Measurements from ENCODE around the gene TESPA1.
"Not testable (repeated sequence)": the region's sequence is repeated elsewhere in the genome, so short reads cannot be mapped to it uniquely, and the experiment has no call there.

The TESPA1 gene

DNA sequence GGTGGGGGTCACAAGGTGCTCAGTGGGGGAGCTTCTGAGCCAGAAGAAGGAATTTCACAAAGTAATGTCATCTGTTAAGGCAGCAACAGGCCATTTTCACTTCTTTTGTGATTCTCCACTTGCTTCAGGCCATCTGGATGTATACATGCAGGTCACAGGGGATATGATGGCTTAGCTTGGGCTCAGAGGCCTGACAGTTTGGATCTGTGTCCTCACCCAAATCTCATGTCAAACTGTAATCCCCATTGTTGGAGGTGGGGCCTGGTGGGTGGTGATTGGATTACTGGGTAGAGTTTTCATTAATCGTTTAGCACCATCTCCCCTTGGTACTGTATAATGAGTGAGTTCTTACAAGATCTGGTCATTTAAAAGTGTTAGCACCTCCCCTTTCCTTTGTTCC lies 36.4 kb downstream of the TESPA1 start:
- POLR2A ChIA-PET = no interaction called here
- TF ChIP-seq BHLHE40 (IDR thresholded peaks at IDR 0.05; ENCODE audit: borderline replicate concordance) (no peak), FOXK2 (IDR thresholded peaks at IDR 0.05) (no peak), LEF1 (IDR thresholded peaks at IDR 0.05; ENCODE audit: borderline replicate concordance) (no peak), ARNT (IDR thresholded peaks at IDR 0.05) (no peak), TARDBP (IDR thresholded peaks at IDR 0.05) (no peak), NFRKB (IDR thresholded peaks at IDR 0.05) (no peak), SP1 (IDR thresholded peaks at IDR 0.05) (no peak), CTBP1 (IDR thresholded peaks at IDR 0.05; ENCODE audit: borderline replicate concordance) (no peak), L3MBTL2 (conservative IDR thresholded peaks at IDR 0.05) (no peak), HDGF (IDR thresholded peaks at IDR 0.05; ENCODE audit: borderline replicate concordance) (no peak), FOXA1 (IDR thresholded peaks at IDR 0.05) (no peak), FOXM1 (IDR thresholded peaks at IDR 0.05; ENCODE audit: borderline replicate concordance) (no peak), ZNF384 (IDR thresholded peaks at IDR 0.05) (no peak), ELF4 (IDR thresholded peaks at IDR 0.05) (no peak), SUZ12 (IDR thresholded peaks at IDR 0.05) (no peak)
- TF ChIP-seq, protein P1, sequence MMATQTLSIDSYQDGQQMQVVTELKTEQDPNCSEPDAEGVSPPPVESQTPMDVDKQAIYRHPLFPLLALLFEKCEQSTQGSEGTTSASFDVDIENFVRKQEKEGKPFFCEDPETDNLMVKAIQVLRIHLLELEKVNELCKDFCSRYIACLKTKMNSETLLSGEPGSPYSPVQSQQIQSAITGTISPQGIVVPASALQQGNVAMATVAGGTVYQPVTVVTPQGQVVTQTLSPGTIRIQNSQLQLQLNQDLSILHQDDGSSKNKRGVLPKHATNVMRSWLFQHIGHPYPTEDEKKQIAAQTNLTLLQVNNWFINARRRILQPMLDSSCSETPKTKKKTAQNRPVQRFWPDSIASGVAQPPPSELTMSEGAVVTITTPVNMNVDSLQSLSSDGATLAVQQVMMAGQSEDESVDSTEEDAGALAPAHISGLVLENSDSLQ (IDR thresholded peaks at IDR 0.05) = no peak
- CTCF ChIA-PET = no interaction called here
- DNase-seq (ENCODE audit: extremely low spot score) = no peak

DNA sequence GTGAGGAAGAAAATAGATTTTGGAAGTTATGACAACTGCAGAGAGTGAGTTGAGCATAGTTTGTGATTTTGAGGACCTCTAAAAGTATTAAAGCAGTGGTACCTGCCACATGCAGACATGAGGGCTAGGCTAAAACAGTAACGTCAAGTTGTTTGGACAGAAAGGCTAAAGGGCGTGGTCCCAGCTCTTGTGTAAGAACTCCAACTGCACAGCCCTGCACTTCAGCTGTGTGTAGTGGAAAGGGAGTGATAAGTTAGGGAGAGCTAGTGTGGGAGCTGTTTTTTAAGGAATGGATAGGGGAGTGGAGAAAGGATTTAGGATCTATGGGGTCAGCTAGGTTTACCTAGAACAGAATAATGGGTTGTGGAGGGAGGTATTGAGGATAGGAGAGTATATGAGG lies 39.5 kb downstream of the TESPA1 start:
- CTCF ChIA-PET = no interaction called here

DNA sequence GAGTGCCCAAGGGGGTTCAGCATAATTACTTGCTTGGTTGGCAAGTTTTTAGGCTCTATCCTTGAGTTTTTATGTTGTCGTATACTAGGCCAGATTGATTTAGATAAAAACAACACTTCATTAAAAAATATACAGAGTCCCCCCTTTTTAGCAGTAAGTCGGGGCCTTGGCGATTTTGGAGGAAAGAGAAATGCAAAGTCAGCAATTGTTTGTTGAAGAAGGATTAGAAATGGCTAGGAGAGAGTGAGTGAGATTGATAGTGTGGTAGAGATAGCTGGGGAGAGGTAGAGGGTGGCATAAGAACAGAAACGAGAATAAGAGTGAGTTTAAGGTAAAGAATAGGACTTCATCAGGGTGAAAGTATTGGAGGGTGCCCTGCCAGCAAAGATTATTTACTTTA lies 41.3 kb downstream of the TESPA1 start:
- DNase-seq (ENCODE audit: extremely low spot score); CTCF ChIA-PET; POLR2A ChIA-PET: not testable (repeated sequence)

More for the DNA sequence above, 39.5 kb downstream of the TESPA1 start:
- POLR2A ChIA-PET = no interaction called here
- TF ChIP-seq SP1 (IDR thresholded peaks at IDR 0.05) (no peak), CTBP1 (IDR thresholded peaks at IDR 0.05; ENCODE audit: borderline replicate concordance) (no peak), L3MBTL2 (conservative IDR thresholded peaks at IDR 0.05) (no peak), FOXM1 (IDR thresholded peaks at IDR 0.05; ENCODE audit: borderline replicate concordance) (no peak), HDGF (IDR thresholded peaks at IDR 0.05; ENCODE audit: borderline replicate concordance) (no peak), FOXK2 (IDR thresholded peaks at IDR 0.05) (no peak), ELF4 (IDR thresholded peaks at IDR 0.05) (no peak), SUZ12 (IDR thresholded peaks at IDR 0.05) (no peak), ZNF384 (IDR thresholded peaks at IDR 0.05) (no peak), BHLHE40 (IDR thresholded peaks at IDR 0.05; ENCODE audit: borderline replicate concordance) (no peak), LEF1 (IDR thresholded peaks at IDR 0.05; ENCODE audit: borderline replicate concordance) (no peak), TARDBP (IDR thresholded peaks at IDR 0.05) (no peak)
- TF ChIP-seq, protein P1 (IDR thresholded peaks at IDR 0.05) = no peak
- DNase-seq (ENCODE audit: extremely low spot score) = no peak

DNA sequence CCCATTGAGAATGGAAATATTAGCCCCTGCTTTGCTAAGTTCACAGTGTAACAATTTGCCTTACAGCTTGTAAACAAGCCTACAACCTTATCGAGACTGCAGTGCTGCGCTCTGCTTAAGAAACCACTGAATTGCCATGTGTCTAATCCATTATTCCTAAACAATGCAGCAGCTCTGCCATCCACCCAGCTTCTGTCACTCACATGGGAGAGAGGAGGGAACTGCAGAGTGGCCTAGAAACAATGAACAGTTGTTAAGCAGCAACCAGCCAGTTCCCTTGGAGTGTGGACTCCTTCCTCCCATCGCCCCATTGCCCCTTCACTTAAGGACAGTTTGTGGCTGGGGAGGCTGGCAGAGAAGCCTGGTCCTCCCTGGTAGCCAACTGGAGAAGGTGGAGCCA lies 42.9 kb downstream of the TESPA1 start:
- TF ChIP-seq CTBP1 (IDR thresholded peaks at IDR 0.05; ENCODE audit: borderline replicate concordance) (no peak), SP1 (IDR thresholded peaks at IDR 0.05) (no peak), BHLHE40 (IDR thresholded peaks at IDR 0.05; ENCODE audit: borderline replicate concordance) (no peak), TARDBP (IDR thresholded peaks at IDR 0.05) (no peak), ZNF384 (IDR thresholded peaks at IDR 0.05) (no peak), FOXM1 (IDR thresholded peaks at IDR 0.05; ENCODE audit: borderline replicate concordance) (no peak), L3MBTL2 (conservative IDR thresholded peaks at IDR 0.05) (no peak), HDGF (IDR thresholded peaks at IDR 0.05; ENCODE audit: borderline replicate concordance) (no peak), FOXA1 (IDR thresholded peaks at IDR 0.05) (no peak), FOXK2 (IDR thresholded peaks at IDR 0.05) (no peak), SUZ12 (IDR thresholded peaks at IDR 0.05) (no peak)
- ChIA-PET CTCF (no interaction called here), POLR2A (no interaction called here)
- no peak for DNase-seq (ENCODE audit: extremely low spot score)

DNA sequence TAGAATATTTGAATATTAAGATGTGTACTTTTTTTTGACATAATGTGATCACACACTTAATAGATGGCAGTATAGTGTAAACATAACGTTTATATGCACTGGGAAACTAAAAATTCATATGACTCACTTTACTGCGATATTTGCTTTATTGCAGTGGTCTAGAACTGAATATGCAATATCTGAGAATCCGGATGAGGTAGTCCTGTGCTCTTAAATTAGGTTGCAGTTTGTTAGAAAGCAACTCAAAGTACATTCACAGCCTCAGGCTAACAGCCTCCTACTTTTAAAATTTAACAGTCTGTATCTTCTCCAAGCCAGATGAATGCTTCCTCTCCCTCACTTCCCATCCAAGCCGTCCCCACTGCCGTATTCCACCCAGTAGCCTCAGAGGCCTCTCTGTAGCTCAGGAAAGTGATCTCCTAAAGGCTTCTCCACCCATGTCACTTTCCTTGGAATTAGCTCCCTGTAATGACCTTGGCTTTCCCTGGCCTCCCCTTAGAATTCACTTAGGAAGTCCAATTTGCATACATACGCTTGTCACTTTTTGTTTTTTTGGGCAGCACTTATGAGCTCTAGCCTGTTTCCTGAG lies 43.7 kb downstream of the TESPA1 start:
- CTCF ChIA-PET = no interaction called here
- TF ChIP-seq NFRKB (IDR thresholded peaks at IDR 0.05) = no peak
- no peak for TF ChIP-seq FOXM1 (IDR thresholded peaks at IDR 0.05; ENCODE audit: borderline replicate concordance)
- no peak for TF ChIP-seq CTBP1 (IDR thresholded peaks at IDR 0.05; ENCODE audit: borderline replicate concordance)
- no peak for TF ChIP-seq SP1 (IDR thresholded peaks at IDR 0.05)
- no peak for TF ChIP-seq FOXA1 (IDR thresholded peaks at IDR 0.05)
- TF ChIP-seq HDGF (IDR thresholded peaks at IDR 0.05; ENCODE audit: borderline replicate concordance) = no peak
- no peak for DNase-seq (ENCODE audit: extremely low spot score)
- POLR2A ChIA-PET = no interaction called here

DNA sequence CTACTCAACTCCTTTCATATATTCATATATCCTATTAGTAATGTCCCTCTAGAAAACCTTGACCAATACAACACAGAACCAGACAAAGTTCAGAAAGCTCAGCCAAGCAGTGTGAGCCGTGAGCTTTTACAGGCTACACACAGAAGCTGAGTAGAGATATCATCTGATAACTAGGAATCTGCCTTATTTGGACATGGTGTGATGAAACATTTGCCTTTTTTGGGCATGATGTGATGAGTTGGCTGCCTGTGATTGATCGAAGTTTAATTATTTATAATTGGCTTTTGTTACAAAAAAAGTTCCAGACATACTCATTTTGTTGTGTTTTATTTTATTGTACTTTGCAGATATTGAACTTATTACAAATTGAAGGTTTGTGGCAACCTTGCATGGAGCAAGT lies 46.6 kb downstream of the TESPA1 start:
- no peak for TF ChIP-seq FOXA1 (IDR thresholded peaks at IDR 0.05)
- TF ChIP-seq SUZ12 (IDR thresholded peaks at IDR 0.05) = no peak
- TF ChIP-seq SP1 (IDR thresholded peaks at IDR 0.05) = no peak
- TF ChIP-seq ZNF384 (IDR thresholded peaks at IDR 0.05) = no peak
- TF ChIP-seq L3MBTL2 (conservative IDR thresholded peaks at IDR 0.05) = no peak
- no peak for TF ChIP-seq NFRKB (IDR thresholded peaks at IDR 0.05)
- no peak for TF ChIP-seq LEF1 (IDR thresholded peaks at IDR 0.05; ENCODE audit: borderline replicate concordance)
- no peak for TF ChIP-seq TARDBP (IDR thresholded peaks at IDR 0.05)
- TF ChIP-seq ELF4 (IDR thresholded peaks at IDR 0.05) = no peak
- TF ChIP-seq HDGF (IDR thresholded peaks at IDR 0.05; ENCODE audit: borderline replicate concordance) = no peak
- POLR2A ChIA-PET = no interaction called here
- no peak for DNase-seq (ENCODE audit: extremely low spot score)
- CTCF ChIA-PET = no interaction called here

DNA sequence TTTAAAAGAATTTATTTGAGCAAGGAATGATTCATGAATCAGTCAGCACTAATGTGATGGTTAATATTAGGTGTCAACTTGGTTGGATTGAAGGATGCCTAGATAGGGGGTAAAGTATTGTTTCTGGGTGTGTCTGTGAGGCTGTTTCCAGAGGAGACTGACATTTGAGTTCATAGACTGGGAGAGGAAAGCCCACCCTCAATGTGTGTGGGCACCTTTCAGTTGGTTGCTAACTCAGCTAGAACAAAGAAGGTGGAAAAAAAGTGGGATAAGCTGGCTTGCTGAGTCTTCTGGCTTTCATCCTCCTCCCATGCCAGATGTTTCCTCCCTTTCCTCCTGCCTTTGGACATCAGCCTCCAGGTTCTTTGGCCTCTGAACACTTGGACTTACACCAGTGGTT lies 47.2 kb downstream of the TESPA1 start:
- ChIA-PET POLR2A (no interaction called here), CTCF (no interaction called here)
- DNase-seq (ENCODE audit: extremely low spot score) = no peak
- no peak for TF ChIP-seq TARDBP (IDR thresholded peaks at IDR 0.05)
- no peak for TF ChIP-seq ELF4 (IDR thresholded peaks at IDR 0.05)
- TF ChIP-seq HDGF (IDR thresholded peaks at IDR 0.05; ENCODE audit: borderline replicate concordance) = no peak
- TF ChIP-seq L3MBTL2 (conservative IDR thresholded peaks at IDR 0.05) = no peak
- no peak for TF ChIP-seq ARNT (IDR thresholded peaks at IDR 0.05)
- no peak for TF ChIP-seq LEF1 (IDR thresholded peaks at IDR 0.05; ENCODE audit: borderline replicate concordance)
- no peak for TF ChIP-seq CTBP1 (IDR thresholded peaks at IDR 0.05; ENCODE audit: borderline replicate concordance)
- no peak for TF ChIP-seq FOXA1 (IDR thresholded peaks at IDR 0.05)
- TF ChIP-seq SUZ12 (IDR thresholded peaks at IDR 0.05) = no peak
- TF ChIP-seq FOXM1 (IDR thresholded peaks at IDR 0.05; ENCODE audit: borderline replicate concordance) = no peak
- no peak for TF ChIP-seq ZNF384 (IDR thresholded peaks at IDR 0.05)
- TF ChIP-seq BHLHE40 (IDR thresholded peaks at IDR 0.05; ENCODE audit: borderline replicate concordance) = no peak
- TF ChIP-seq, protein P1 (IDR thresholded peaks at IDR 0.05) = no peak
- TF ChIP-seq SP1 (IDR thresholded peaks at IDR 0.05) = no peak
- TF ChIP-seq FOXK2 (IDR thresholded peaks at IDR 0.05) = no peak
- TF ChIP-seq NFRKB (IDR thresholded peaks at IDR 0.05) = no peak

Data from HEK293T (cell line).